ENCODE data around the gene RASSF5. TPM values are rescaled to one million over a fixed set of nuclear protein-coding genes. Genes with fewer than 3 reads are reported as not detected.
A peak's percentile ranks its signal among the peaks of the same experiment; 100 is the strongest.

The RASSF5 gene
- total RNA-seq, 1 experiment from 2014 or later: 12.4 TPM

- CTCF ChIA-PET: no interaction called here
- TF ChIP-seq CTCF (conservative IDR thresholded peaks at IDR 0.05) (no peak), EZH2 (IDR thresholded peaks at IDR 0.05; ENCODE audit: low read depth) (no peak)
- Histone ChIP-seq H3K4me3 (no peak overlapping the region), H3K4me2 (no peak overlapping the region), H4K20me1 (ENCODE audit: insufficient read depth) (peaks cover 3% of the 10 kb centered on the region; the same call in 1 of the 2 replicates), H3K4me1 (replicated peaks; ENCODE audit: insufficient read depth) (peaks cover 14% of the 10 kb centered on the region; the same call in 1 of the 2 replicates), H3F3A (ENCODE audit: insufficient read depth, low read depth) (no peaks in the 10 kb centered on the region), H3K9me2 (ENCODE audit: insufficient read depth) (no peaks in the 10 kb centered on the region), H3K9me3 (ENCODE audit: insufficient read depth, low read depth) (no peaks in the 10 kb centered on the region), H3K27ac (no peak overlapping the region), H2AFZ (no peak overlapping the region), H3K27me3 (ENCODE audit: insufficient read depth, low read depth) (no peaks in the 10 kb centered on the region), H3K36me3 (ENCODE audit: low read depth) (peaks cover 6% of the 10 kb centered on the region; the same call in 1 of the 2 replicates), H3K79me2 (ENCODE audit: low read depth) (no peaks in the 10 kb centered on the region)
- peak in 1 of 2 experiments; percentile 26 for DNase-seq
- intact Hi-C loops (cut with micrococcal nuclease; ENCODE audit: unreplicated experiment): loop anchor here (5.0 kb wide), 1 partner anchor 436 kb away; no protein-coding TSS in a partner anchor
- no TSS peak for BruUV-seq (replicated peaks)
- POLR2A ChIA-PET (ENCODE audit: unreplicated experiment): no interaction called here
Measured at GRCh38 chr1:206476591-206476990, 30.7 kb upstream of the RASSF5 start.

GRCh38 chr1:206477110-206477509 lies 30.2 kb upstream of the RASSF5 start:
- intact Hi-C loops (cut with micrococcal nuclease; ENCODE audit: unreplicated experiment): loop anchor here (5.0 kb wide), 1 partner anchor 435 kb away; no protein-coding TSS in a partner anchor
- Histone ChIP-seq H2AFZ (no peak overlapping the region), H3K27ac (no peak overlapping the region), H3F3A (ENCODE audit: insufficient read depth, low read depth) (no peaks in the 10 kb centered on the region), H3K9me3 (ENCODE audit: insufficient read depth, low read depth) (no peaks in the 10 kb centered on the region), H3K9me2 (ENCODE audit: insufficient read depth) (no peaks in the 10 kb centered on the region), H3K4me1 (replicated peaks; ENCODE audit: insufficient read depth) (peaks cover 11% of the 10 kb centered on the region; the same call in 1 of the 2 replicates), H3K27me3 (ENCODE audit: insufficient read depth, low read depth) (no peaks in the 10 kb centered on the region), H4K20me1 (ENCODE audit: insufficient read depth) (peaks cover 3% of the 10 kb centered on the region; the same call in 1 of the 2 replicates), H3K4me2 (no peak overlapping the region), H3K36me3 (ENCODE audit: low read depth) (peaks cover 6% of the 10 kb centered on the region; the same call in 1 of the 2 replicates), H3K79me2 (ENCODE audit: low read depth) (no peaks in the 10 kb centered on the region), H3K4me3 (no peak overlapping the region)
- peak in 1 of 2 experiments; percentile 28 for DNase-seq
- CTCF ChIA-PET: interaction anchor here (1.2 kb wide), 1 partner anchor 186 kb away, joined by 4 read pairs; no protein-coding TSS in a partner anchor
- no TSS peak for BruUV-seq (replicated peaks)
- POLR2A ChIA-PET (ENCODE audit: unreplicated experiment): no interaction called here
- no peak for TF ChIP-seq EZH2 (IDR thresholded peaks at IDR 0.05; ENCODE audit: low read depth)
- no peak for TF ChIP-seq CTCF (conservative IDR thresholded peaks at IDR 0.05)

GRCh38 chr1:206477581-206478380 lies 29.6 kb upstream of the RASSF5 start:
- H3K4me3 ChIP-seq: no peak overlapping the region
- peaks cover 5% of the 10 kb centered on the region; the same call in 1 of the 2 replicates for H3K4me1 ChIP-seq (replicated peaks; ENCODE audit: insufficient read depth)
- H3K36me3 ChIP-seq (ENCODE audit: low read depth): peaks cover 6% of the 10 kb centered on the region; the same call in 1 of the 2 replicates
- H3K9me2 ChIP-seq (ENCODE audit: insufficient read depth): no peaks in the 10 kb centered on the region
- H4K20me1 ChIP-seq (ENCODE audit: insufficient read depth): peaks cover 3% of the 10 kb centered on the region; the same call in 1 of the 2 replicates
- ChIA-PET CTCF (interaction anchor here (1.2 kb wide), 1 partner anchor 185 kb away, joined by 4 read pairs; no protein-coding TSS in a partner anchor), POLR2A (ENCODE audit: unreplicated experiment) (no interaction called here)
- intact Hi-C loops (cut with micrococcal nuclease; ENCODE audit: unreplicated experiment): loop anchor here (5.0 kb wide), 1 partner anchor 435 kb away; no protein-coding TSS in a partner anchor
- H3F3A ChIP-seq (ENCODE audit: insufficient read depth, low read depth): no peaks in the 10 kb centered on the region
- H3K4me2 ChIP-seq: no peak overlapping the region
- no TSS peak for BruUV-seq (replicated peaks)
- no peak overlapping the region for H3K27ac ChIP-seq
- TF ChIP-seq EZH2 (IDR thresholded peaks at IDR 0.05; ENCODE audit: low read depth) (no peak), CTCF (conservative IDR thresholded peaks at IDR 0.05) (no peak)
- H2AFZ ChIP-seq: no peak overlapping the region
- H3K9me3 ChIP-seq (ENCODE audit: insufficient read depth, low read depth): no peaks in the 10 kb centered on the region
- DNase-seq: peak in 1 of 2 experiments; percentile 10
- H3K27me3 ChIP-seq (ENCODE audit: insufficient read depth, low read depth): no peaks in the 10 kb centered on the region
- H3K79me2 ChIP-seq (ENCODE audit: low read depth): no peaks in the 10 kb centered on the region

Data from PC-9 (cell line).